Psoas muscle (tissue), 8 donors: Measurements from ENCODE around the gene THBS3. TPM values are rescaled to one million over a fixed set of nuclear protein-coding genes. Genes with fewer than 3 reads are reported as not detected.
A peak's percentile ranks its signal among the peaks of the same experiment; 100 is the strongest.
"Not testable (repeated sequence)": the region's sequence is repeated elsewhere in the genome, so short reads cannot be mapped to it uniquely, and the experiment has no call there.

Source experiments
- ATAC-seq, 4 donors: fragments of 200-7000 bp; cut with Tn5 transposase; one replicate each; pipeline ENCODE4 v1.9.1; 2020; ENCODE audit warnings: moderate library complexity in 3 of 4, mild to moderate bottlenecking in 2 of 4
- DNase-seq, 2 donors: peaks; one replicate each; pipeline ENCODE4 v3.0.0-alpha.2; 2020
- H3K27ac ChIP-seq: fragments of 200-600 bp; one replicate; pipeline ENCODE4 v1.8.0; 2022
- H3K27me3 ChIP-seq, 3 donors: fragments of 200-600 bp in 1 of 3; one replicate each; pipeline versions ENCODE4 v1.6.1 to v1.8.0; 2013 to 2022; ENCODE audit warnings: low read length in 2 of 3, mild to moderate bottlenecking in 2 of 3, moderate library complexity in 1 of 3; ENCODE audit not compliant: insufficient read depth in 3 of 3
- H3K36me3 ChIP-seq, 2 donors: fragments of 200-600 bp in 1 of 2; one replicate each; pipeline versions ENCODE4 v1.6.1 to v1.8.0; 2013 to 2022; ENCODE audit warnings: low read depth in 1 of 2, mild to moderate bottlenecking in 1 of 2, moderate library complexity in 1 of 2; ENCODE audit not compliant: insufficient read depth in 1 of 2
- H3K4me1 ChIP-seq: fragments of 200-600 bp; one replicate; pipeline ENCODE4 v1.8.0; 2022
- H3K4me3 ChIP-seq: fragments of 200-600 bp; one replicate; pipeline ENCODE4 v1.8.0; 2022; ENCODE audit warnings: mild to moderate bottlenecking
- H3K9me3 ChIP-seq: fragments of 200-600 bp; one replicate; pipeline ENCODE4 v1.8.0; 2022
- WGBS, 3 donors: extraction: QIAGEN DNeasy Blood & Tissue Kit; methylation state at CpG; one replicate each; pipeline versions ENCODE4 v1.1.6 to v1.1.7; 2013; 5-methylcytosine and 5-hydroxymethylcytosine counted together
- intact Hi-C, 2 donors: fragments of 100-400 bp; cut with DNase I; formaldehyde crosslinking; loops; one replicate each; pipeline versions ENCODE4 v1.11.0 to v1.14.2; 2022
- polyA plus RNA-seq, 3 donors: library from polyadenylated mRNA; stranded (reverse); fragments of 200-250 nt; gene quantifications; one replicate each; pipeline ENCODE4 v1.2.3, GENCODE V29; 2013
- total RNA-seq, 4 donors: library from RNA; stranded (reverse); fragmentation: NEBNext Ultra II Directional in 2 of 4; extraction: Animal tissue kit (Norgen Biotek cat#: 25700) in 2 of 4; gene quantifications; one replicate each; pipeline versions ENCODE4 v1.2.1 to v1.2.4, GENCODE V29; 2021 to 2023
- TF ChIP-seq, protein P1 (sequence below): fragments of 200-600 bp; IDR thresholded peaks from one replicate; pipeline ENCODE4 v1.8.0; 2022; ENCODE audit warnings: antibody characterized with exemption
- donor health status: healthy with polysubstance abuse.
- donor health status: DM: no; HTN: no; CAD: no; lungs with moderate emphysema.
- donor health status: Bipolar disorder and iron deficiency.
- donor health status: healthy.
- donor health status: DM: yes; HTN: yes; CAD: no.
- donor health status: DM: no; HTN: no; CAD: no.
- donor health status: DM: no; HTN: no; CAD: no.
- donor health status: DM: yes; HTN: yes; CAD: no.

The THBS3 gene
- total and polyA plus RNA-seq, 7 donors = 2.8 to 8.1 (median 3.5) TPM

DNA sequence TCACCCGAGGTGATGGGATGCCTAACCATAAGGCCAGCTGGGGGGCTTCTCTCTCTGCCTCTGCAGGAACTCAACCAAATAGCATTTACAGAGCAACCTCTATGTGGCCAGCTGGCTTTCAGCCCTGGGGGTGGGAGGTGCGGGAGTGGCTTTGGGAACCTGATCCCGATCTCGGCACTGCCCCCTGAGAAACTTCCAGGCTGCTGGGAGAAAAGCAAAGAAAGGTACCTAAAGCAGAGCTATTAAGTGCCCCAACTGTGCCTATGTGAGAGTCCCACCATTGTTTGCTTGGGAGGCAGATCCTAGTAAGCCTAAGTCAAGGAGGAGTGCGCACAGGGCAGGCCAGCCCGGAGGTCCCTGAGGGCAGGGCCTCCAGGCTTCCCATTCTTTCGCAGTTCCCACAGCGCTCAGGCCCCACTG is 41.6 kb downstream of the THBS3 start:
- no peak for ATAC-seq
- intact Hi-C loops = loop anchor here in 1 of 2 donors (5.0 kb wide), 1 partner anchor 39 kb away; the partner anchor contains the start of gene EFNA1
- H3K9me3 ChIP-seq = no peaks in the 10 kb centered on the region
- TF ChIP-seq, protein P1, sequence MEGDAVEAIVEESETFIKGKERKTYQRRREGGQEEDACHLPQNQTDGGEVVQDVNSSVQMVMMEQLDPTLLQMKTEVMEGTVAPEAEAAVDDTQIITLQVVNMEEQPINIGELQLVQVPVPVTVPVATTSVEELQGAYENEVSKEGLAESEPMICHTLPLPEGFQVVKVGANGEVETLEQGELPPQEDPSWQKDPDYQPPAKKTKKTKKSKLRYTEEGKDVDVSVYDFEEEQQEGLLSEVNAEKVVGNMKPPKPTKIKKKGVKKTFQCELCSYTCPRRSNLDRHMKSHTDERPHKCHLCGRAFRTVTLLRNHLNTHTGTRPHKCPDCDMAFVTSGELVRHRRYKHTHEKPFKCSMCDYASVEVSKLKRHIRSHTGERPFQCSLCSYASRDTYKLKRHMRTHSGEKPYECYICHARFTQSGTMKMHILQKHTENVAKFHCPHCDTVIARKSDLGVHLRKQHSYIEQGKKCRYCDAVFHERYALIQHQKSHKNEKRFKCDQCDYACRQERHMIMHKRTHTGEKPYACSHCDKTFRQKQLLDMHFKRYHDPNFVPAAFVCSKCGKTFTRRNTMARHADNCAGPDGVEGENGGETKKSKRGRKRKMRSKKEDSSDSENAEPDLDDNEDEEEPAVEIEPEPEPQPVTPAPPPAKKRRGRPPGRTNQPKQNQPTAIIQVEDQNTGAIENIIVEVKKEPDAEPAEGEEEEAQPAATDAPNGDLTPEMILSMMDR = no peak
- H3K36me3 ChIP-seq = peaks cover 0 to 23% of the 10 kb centered on the region in 2 donors
- peak overlapping the region; percentile 12 for H3K4me3 ChIP-seq
- peak overlapping the region; percentile 55 for H3K27ac ChIP-seq
- DNase-seq = no peak
- 25 to 46% (median 33%) methylated on average over 8 of the region's 8 CpGs for WGBS, 3 donors
- peaks cover 0 to 7% (median 0%) of the 10 kb centered on the region in 3 donors for H3K27me3 ChIP-seq
- peaks cover 10% of the 10 kb centered on the region for H3K4me1 ChIP-seq

DNA sequence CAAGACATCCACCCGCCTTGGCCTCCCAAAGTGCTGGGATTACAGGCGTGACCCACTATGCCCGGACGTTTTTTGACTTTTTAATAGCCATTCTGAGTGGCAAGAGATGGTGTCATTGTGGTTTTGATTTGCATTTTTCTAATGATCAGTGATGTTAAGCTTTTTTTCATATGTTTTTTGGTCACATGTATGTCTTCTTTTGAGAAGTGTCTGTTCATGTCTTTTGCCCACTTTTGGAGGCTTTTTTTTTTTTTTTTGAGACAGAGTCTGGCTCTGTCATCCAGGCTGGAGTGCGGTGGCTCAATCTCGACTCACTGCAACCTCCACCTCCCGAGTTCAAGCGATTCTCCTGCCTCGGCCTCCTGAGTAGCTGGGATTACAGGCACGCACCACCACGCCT is 43.1 kb downstream of the THBS3 start:
- DNase-seq, H3K36me3 ChIP-seq, H3K4me1 ChIP-seq, ATAC-seq, H3K4me3 ChIP-seq, H3K27me3 ChIP-seq, H3K9me3 ChIP-seq, H3K27ac ChIP-seq: not testable (repeated sequence)
- 92 to 97% (median 95%) methylated on average over 10 to 11 of the region's 11 CpGs for WGBS, 3 donors
- intact Hi-C loops = loop anchor here in 1 of 2 donors (5.0 kb wide), 1 partner anchor 37 kb away; the partner anchor contains the start of gene EFNA1

DNA sequence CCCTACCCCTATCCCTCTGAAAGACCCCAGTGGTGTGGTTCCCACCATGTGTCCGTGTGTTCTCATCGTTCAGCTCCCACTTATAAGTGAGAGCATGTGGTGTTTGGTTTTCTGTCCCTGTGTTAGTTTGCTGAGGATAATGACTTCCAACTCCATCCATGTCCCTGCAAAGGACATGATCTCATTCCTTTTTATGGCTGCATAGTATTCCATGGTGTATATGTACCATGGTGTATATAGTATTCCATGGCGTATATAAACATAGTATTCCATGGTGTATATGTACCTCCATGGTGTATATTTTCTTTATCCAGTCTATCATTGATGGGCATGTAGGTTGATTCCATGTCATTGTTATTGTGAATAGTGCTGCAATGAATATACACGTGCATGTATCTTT is 43.9 kb downstream of the THBS3 start:
- WGBS, 3 donors = 96 to 98% (median 97%) methylated on average over 4 of the region's 4 CpGs
- H3K9me3 ChIP-seq, H3K27me3 ChIP-seq, ATAC-seq, DNase-seq, H3K27ac ChIP-seq, H3K4me3 ChIP-seq, H3K36me3 ChIP-seq, intact Hi-C loops, H3K4me1 ChIP-seq: not testable (repeated sequence)

DNA sequence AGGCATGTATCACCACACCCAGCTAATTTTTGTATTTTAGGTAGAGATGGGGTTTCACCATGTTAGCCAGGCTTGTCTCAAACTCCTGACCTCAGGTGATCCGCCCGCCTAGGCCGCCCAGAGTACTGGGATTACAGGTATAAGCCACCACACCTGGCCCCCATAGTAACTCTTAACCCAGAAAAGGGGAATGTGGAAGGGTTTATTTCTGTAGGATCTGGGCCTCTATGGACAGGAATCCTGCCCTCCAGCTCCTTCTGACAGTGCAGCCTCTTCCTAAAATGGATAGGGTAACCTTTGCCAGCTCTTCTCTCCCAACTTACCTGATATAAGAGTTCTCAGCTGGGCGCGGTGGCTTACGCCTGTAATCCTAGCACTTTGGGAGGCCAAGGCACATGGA is 45.1 kb downstream of the THBS3 start:
- H3K4me3 ChIP-seq, H3K9me3 ChIP-seq, ATAC-seq, H3K27me3 ChIP-seq, H3K4me1 ChIP-seq, H3K27ac ChIP-seq, DNase-seq, H3K36me3 ChIP-seq, intact Hi-C loops: not testable (repeated sequence)
- WGBS, 3 donors = 95 to 99% (median 97%) methylated on average over 6 of the region's 6 CpGs

DNA sequence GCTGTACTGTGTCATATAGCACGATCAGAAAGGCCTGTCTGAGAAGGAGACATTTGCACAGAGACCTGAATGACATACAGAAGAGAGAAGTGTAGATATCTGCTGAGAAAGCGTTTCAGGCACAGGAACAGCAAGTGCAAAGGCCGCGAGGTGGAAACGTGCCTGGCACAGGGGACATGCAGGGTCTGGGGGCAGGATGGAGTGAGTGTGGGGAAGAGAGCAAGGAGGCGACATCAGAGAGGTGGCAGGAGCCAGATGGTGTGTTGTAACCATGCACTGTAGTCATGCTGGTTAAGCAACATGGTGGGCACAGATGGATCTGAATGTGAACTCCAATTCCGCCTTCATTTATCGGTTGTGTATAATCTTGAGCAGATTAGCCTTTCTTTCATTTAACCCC is 47.6 kb downstream of the THBS3 start:
- H3K4me1 ChIP-seq = no peaks in the 10 kb centered on the region
- TF ChIP-seq, protein P1 = no peak
- H3K4me3 ChIP-seq = no peak overlapping the region
- H3K9me3 ChIP-seq = no peaks in the 10 kb centered on the region
- no peaks in the 10 kb centered on the region for H3K36me3 ChIP-seq
- no peak for ATAC-seq
- no peak for DNase-seq
- 75 to 79% (median 78%) methylated on average over 8 of the region's 8 CpGs for WGBS, 3 donors
- intact Hi-C loops = no loop called here
- peaks cover 0 to 8% (median 0%) of the 10 kb centered on the region in 3 donors for H3K27me3 ChIP-seq
- no peak overlapping the region for H3K27ac ChIP-seq

DNA sequence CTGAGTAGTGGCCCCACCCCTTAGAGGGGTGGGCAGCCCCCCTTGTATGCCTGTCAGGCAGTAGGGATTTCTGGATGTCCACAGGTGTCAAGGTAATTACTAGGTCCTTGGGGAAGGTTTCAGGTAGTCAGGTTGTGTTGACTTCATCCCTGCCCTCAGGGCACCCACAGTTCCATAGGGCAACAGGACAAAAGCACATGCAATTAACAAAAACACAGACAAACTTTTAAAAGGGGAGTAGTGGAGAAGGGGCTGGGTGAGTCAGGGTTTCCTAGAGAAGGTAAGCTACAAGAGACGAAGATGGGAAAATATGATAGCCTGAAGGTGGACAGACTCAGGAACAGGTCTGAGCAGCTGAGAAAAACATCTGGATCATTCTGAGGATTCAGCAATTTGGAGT is 48.7 kb downstream of the THBS3 start:
- Histone ChIP-seq H3K27me3 (peaks cover 0 to 8% (median 0%) of the 10 kb centered on the region in 3 donors), H3K9me3 (no peaks in the 10 kb centered on the region), H3K27ac (no peak overlapping the region), H3K4me1 (no peaks in the 10 kb centered on the region), H3K4me3 (no peak overlapping the region), H3K36me3 (no peaks in the 10 kb centered on the region)
- TF ChIP-seq, protein P1 = no peak
- WGBS, 3 donors = 73 to 80% (median 74%) methylated on average over 1 of the region's 1 CpG
- intact Hi-C loops = no loop called here
- DNase-seq = no peak
- ATAC-seq = no peak

DNA sequence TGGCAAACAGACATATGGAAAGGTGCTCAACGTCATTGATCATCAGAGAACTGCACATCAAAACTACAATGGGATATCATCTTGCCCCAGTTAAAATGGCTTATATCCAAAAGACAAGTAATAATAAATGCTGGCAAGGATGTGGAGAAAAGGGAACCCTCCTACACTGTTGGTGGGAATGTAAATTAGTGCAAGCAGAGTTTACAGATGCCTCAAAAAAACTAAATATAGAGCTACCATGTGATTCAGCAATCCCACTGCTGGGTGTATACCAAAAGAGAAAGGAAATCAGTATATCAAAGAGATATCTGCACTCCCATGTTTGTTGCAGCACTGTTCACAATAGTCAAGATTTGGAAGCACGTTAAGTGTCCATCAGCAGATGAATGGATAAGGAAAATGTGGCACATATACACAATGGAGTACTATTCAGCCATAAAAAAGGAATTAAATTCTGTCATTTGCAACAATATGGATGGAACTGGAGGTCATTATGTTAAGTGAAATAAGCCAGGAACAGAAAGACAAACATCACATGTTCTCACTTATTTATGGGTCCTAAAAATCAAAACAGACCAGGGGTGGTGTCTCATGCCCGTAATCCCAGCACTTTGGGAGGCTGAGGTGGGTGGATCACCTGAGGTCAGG is 51.6 kb downstream of the THBS3 start:
- 61 to 72% (median 69%) methylated on average over 3 of the region's 3 CpGs for WGBS, 3 donors
- H3K9me3 ChIP-seq, H3K4me3 ChIP-seq, H3K4me1 ChIP-seq, intact Hi-C loops, H3K36me3 ChIP-seq, DNase-seq, H3K27ac ChIP-seq, H3K27me3 ChIP-seq, ATAC-seq: not testable (repeated sequence)
